GM18526 (cell line): Measurements from ENCODE around the gene KRTAP5-6.

Source experiments
- POLR2A ChIP-seq: IDR thresholded peaks from 3 replicates; pipeline ENCODE4 v1.6.1; 2011; ENCODE audit not compliant: insufficient read length; ENCODE audit errors: extremely low read depth

The KRTAP5-6 gene

DNA sequence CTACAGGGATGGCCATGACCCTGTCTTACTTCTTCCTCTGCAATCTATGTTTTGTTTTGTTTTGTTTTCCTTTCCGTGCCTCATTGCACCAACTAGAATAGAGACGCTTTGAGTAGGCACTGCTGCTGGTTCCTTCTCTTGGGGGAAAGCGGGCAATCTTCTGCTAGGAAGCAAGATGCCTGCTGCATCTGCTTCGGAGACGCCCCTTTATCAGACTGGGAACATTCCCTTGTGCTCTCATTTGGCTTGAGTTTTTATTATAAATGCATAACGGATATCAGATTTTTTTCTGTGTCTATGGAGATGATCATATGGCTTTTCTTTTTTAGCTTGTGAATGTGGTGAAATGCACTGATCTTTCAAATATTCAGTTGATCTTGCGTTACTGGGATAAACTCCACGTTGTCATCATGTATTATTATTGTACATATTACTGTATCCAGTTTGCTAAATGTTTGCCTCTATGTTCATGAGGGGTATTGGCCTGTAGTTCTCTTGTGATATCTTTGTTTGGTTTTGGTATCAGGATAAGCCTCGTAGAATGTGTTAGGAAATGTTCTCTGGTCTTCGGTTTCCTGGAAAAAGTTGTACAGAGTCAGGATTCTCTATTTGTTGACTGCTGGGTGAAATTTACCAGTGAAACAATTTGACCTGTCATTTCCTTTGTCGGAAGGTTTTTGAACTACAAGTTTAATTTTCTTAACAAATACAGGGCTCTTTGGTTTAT, 23.4 kb upstream of the KRTAP5-6 start:
- no peak for TF ChIP-seq POLR2A

DNA sequence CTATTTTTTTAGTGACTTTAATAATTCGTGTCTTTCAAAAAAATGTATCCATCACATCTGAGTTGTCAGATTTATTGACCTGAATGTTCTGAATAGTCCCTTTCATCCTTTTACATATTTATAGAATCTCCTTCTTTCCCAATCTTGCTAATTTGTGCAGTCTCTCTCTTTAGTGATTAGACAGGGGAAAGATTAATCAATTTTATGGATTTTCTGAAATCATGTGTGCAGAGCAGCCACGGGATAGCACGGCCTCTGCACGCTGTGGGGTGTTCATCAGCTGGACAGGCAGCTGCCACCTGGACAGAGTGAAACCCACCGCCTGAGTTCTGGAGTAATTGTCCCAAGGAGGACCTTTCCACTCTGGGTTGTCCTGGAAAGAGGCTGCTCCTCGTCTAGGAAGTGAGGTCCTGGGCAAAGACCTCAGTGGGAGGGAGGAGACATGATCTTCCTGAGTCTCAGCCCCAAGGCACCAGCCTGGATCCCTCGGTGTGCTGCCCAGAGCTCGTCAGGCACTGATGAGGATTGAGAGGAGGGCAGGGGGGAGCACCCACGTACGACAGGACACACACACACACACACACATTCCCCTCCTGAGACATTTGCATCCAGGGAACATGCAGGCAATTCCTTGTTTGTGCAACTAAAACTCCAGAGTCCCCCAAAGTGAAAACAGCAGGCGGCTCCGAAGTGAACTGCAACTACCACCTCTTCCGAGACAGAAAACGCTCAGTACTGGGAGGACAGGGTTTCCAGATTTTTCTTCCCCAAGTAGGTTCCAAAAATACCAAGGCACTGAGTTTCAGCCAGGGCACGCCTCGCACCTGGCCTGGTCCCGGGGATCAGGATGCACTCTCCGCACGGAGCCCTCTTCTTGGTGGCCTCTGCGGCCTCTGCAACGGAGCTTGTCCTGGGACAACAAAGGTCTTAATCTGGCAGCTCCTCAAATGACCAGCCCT, 22.5 kb upstream of the KRTAP5-6 start:
- no peak for TF ChIP-seq POLR2A

DNA sequence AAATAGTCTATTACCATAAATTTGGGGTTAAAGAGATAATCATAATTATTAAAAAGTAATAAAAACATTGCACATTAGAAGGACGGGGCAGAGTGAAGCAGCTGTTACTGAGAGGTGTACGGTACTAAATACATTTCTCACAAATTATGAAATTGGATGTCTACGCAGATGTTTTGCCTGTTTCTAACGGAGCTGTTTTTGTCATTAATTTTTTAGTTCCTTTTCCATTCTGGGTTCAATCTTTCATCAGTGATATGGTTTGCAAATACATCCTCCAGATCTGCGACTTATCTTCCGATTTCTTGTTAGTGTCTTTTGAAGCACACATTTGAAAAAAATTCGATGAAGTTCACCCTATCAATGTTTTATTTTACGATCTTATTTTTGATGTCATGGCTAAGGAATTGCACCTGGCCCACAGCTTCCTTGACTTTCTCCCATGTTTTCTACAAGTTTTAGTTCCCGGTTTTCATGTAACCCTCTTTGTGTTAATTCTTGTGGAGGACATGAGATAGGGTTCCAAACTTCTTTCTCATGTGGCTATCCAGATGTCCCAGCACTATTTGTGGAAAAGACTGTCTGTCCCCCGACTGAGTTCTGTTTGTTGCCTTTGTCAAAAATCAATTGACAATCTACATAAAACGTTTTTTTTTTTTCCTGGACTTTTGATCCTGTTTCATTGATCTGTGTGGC, 21.3 kb upstream of the KRTAP5-6 start:
- no peak for TF ChIP-seq POLR2A

DNA sequence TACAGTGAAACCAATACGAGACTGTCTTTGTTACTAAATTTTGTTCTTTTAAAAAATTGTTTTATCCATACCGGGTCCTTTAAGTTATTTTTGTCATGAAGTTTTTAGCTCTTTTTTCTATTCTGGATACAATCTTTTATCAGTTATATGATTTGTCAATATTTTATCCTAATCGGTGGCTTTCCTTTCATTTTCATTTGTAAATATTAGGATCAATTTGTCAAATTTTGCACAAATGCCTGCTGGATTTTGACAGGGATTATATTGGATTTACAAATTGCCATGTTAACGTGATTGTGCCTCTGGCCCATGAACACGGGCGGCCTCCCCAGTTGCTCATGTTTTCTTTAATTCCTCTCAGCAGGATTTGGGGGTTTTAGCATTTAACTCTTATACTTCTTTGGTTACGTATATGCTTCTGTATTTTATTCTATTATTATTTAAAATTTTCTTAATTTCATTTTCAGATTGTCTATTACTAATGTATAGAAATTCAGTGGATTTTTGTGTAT, 20.7 kb upstream of the KRTAP5-6 start:
- no peak for TF ChIP-seq POLR2A

DNA sequence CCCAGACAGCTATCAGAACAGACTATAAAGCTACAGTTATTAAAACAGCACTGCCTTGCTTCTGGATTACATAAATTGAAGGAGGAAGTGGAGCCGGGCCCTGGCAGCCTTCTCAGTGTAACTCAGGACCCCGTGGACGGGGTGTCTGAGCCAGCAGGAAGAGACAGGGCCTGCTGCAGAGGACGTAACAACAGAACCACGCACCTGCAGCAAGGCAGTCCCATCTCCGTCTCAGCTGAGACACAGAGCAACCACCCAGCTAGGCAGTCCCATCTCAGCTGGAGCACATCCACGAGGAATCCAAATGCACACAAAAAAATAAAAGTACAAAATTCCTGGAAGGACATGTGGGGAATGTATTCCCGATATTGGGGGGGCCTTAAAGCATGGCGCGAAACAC, 17.1 kb upstream of the KRTAP5-6 start:
- TF ChIP-seq POLR2A: no peak

DNA sequence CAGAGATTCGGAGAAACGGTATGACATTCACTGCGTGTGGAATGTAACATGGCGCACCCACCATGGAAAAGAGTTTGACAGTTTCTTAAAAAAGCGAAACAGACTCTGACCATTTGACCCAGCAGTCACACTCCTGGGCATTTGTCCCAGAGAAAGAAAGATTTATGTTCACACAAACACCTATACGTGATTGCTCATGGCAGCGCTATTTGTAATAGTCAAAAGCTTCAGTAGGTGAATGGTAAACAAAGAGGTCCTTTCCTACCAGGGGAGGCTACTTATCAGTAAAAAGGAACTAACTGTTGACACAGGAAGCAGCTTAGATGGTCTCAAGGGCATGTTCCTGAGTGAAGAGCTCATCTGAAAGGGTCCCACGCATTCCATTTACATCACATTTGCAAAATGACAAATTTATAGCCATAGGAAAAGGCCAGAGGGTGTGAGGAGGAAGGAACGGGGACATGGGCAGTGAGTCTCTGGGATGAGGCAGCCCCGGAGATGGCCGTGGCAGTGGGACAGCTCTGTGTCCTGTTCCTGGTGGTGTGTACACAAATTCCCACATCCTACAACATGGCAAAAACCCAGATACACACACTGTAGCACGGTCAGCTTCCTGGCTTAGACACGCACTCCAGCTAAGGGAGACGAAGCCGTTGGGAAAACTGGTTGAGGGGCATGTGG, 14.6 kb upstream of the KRTAP5-6 start:
- TF ChIP-seq POLR2A: no peak

DNA sequence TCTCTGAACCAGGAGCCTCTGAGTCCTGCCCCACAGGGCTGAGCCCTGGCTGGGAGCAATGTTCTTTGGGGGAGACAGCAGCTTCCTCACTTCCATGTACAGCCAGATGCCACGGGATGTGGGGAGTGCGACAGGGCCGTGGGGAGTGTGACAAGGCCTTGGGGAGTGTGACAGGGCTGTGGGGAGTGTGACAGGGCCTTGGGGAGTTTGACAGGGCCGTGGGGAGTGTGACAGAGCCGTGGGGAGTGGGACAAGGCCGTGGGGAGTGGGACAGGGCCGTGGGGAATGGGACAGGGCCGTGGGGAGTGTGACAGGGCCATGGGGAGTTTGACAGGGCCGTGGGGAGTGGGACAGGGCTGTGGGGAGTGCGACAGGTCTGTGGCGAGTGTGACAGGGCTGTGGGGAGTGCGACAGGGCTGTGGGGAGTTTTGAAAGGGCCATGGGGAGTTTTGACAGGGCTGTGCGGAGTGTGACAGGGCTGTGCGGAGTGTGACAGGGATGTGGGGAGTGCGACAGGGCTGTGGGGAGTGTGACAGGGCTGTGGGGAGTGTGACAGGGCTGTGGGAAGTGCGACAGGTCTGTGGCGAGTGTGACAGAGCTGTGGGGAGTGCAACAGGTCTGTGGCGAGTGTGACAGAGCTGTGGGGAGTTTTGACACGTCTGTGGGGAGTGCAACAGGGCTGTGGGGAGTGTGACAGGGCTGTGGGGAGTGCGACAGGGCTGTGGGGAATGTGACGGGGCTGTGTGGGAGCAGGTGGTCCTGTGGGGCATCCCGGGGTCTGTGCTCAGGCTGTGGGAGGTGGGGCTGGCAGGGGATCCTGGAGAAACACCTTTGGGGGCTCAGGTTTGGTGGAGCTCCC, 6.6 kb upstream of the KRTAP5-6 start:
- no peak for TF ChIP-seq POLR2A

DNA sequence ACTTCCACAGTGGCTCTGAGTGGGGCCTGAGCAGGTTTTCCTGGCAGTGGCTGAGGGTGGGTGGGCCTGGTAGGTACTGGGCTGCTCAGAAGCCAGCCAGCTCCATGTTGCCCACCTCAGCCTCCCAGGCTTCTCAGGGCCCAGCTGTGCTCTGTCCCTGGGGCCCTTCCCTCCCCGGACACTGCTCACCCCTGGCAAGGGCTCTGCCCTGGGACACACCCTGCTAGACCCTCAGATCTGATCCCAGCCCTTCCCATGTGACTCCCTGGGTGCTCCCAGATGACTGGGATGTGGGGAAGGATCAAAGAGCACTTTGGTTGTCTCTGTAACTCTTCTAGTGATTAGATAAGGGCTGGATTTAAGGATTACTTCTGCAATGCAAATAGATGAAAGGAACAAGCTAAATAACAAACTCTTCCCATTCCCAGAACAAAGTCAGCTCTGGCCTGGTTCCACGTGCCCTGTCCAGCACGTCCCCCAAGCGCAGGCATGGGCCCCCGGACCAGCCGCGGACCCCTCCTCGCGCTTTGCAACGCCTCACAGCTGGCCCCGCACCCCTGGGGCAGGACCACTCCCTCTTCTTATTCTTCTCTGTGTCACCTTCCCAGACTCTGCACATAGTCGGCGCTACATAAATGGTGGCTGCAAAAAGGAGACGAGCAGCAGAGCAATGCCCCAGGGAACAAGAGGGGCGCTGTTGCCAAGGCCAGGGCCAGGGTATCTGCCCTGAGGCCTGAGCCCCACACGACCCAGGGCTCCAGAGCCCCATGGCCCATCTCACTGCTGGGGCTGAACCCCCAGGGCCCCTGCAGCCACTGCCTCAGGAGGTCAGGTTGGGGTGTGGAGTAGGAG, 5.7 kb upstream of the KRTAP5-6 start:
- no peak for TF ChIP-seq POLR2A

DNA sequence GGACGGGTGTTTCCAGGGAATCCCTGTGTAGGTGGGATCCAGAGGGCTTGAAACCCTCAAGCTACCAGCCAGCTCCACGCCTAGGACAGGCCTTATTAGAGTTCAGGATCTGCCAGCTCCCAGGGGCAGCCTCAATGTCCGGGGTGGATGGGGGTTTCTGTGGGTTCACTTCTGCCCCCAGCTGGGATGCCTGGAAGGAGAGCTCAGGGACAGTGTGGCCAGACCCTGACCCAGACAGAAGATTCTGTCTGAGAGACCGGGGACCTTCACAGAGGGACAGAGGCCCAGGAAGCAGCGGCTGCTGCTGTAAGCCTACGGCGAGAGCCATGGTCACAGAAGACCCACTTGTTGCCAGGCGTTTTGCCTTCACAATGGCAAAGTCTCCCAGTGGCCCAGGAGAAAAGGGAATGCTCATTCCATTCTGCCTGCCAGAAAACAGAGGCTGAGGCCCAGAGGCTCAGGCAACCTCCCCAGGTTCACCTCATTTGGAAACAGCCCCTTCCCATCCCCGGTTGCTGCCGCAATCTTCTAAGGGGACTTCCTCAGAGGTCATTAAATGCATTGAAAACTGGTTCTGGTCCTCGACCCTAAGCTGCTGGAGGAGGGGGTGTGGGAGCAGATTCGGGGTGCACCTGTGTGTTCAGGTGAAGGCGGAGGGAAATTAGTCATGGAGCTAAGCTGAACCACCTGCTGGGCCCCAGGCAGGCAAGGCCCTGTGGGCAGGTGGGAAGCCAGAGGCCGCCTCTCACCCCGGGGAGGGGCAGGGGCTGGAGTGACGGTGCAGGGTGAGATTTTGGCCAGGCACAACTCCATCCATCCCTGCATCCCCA, 4.9 kb upstream of the KRTAP5-6 start:
- TF ChIP-seq POLR2A: no peak

DNA sequence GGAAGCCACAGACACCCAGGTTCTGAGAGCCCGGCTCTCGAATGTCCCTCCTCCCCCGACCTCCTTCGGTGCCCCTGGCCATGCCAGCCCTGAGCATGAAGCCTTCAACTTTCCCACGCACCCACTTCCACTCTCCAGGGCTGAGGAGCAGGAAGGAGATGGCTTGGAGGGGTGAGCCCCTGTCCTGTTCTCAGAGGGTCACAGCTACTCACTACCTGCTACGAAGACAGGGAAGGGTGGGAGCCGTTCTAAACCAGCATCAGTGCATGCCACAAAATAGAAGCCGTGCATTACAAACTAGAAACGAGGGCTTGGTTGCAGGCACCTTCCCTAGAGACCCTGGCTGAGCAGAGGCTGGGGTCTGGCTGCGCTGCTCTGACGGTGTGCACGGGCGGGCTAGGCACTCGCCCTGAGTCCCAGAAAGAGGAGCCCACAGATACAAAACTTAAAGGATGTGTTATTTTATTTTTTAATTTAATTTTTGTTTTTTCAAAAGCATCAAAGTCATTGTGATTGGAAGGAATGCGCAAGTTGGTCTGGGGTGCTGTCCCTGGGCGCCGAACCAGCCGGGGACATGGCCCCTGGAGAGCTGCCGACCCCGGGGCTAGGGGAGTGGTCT, 4.2 kb upstream of the KRTAP5-6 start:
- no peak for TF ChIP-seq POLR2A

DNA sequence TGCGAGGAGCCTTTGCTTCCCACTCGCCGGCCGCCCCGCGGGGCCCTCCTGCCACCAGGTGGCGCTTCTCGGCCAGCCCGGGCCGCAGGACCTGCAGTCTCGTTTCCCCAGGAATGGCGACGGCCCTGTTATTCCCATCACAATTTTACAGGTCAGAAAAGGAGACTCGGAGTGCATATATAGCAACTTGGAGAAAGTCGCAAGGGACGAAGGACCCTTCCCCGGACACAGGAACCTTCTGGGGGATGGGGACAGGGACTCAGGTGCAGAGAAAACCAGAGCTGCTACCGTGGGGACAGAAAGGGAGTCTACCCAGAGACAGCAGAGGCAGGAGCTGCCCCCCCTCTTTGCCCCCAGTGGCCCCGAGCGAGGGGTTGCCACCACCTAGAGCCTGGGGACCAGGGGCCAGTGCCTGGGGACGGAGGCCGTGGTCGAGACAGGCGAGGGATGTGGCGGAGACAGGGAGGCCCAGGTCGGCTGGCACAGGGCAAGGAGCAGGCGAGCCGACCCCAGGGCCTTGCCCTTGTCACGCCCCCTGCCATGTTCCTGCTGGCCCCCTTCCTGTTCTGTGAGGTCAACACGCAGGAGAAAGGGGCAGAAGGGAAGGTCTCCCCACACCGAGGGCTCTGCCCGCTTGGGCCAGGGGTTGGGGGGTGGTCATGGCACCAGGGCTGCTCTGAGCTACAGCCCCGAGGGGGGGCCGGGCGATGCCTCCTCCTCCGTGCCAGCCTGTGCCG, 3.5 kb upstream of the KRTAP5-6 start:
- no peak for TF ChIP-seq POLR2A
